ENCODE results near the gene TMEM215.
A peak's percentile ranks its signal among the peaks of the same experiment; 100 is the strongest.
"Not testable (repeated sequence)": the region's sequence is repeated elsewhere in the genome, so short reads cannot be mapped to it uniquely, and the experiment has no call there.

The TMEM215 gene, protein sequence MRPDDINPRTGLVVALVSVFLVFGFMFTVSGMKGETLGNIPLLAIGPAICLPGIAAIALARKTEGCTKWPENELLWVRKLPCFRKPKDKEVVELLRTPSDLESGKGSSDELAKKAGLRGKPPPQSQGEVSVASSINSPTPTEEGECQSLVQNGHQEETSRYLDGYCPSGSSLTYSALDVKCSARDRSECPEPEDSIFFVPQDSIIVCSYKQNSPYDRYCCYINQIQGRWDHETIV

GRCh38 chr9:32783168-32783891 lies at the start of gene TMEM215:
TMEM215 (plus strand) TSS chr9:32783540; CDS start chr9:32784184, 644 bp downstream.
- peak; percentile 4 for DNase-seq (ENCODE audit: insufficient read length, low spot score)

GRCh38 chr9:32735476-32735875 lies 47.9 kb upstream of the TMEM215 start:
- DNase-seq (ENCODE audit: insufficient read length, low spot score) (no peak), FAIRE-seq (no peak)

More at GRCh38 chr9:32783168-32783891, at the start of gene TMEM215:
- FAIRE-seq = no peak

DNA sequence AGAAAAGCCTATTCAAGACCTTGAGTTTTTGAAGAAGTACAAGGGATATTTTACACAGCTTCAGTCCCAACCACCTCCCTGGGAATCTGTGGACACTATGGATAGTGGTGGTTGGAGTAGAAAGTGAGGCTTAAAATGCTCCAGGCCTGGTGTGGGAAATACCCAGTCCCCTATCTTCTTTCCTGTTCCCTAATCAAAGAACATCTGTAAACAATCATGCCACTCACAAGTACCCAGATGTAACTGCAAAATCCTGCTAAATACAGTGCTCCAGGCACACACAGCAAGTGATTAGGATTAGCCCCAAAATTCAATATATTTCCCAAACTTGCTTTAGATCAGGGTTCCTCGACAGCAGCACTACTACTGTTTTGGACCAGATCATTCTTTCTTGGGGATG lies 46.0 kb upstream of the TMEM215 start:
- no peak for DNase-seq (ENCODE audit: insufficient read length, low spot score)
- FAIRE-seq = no peak

DNA sequence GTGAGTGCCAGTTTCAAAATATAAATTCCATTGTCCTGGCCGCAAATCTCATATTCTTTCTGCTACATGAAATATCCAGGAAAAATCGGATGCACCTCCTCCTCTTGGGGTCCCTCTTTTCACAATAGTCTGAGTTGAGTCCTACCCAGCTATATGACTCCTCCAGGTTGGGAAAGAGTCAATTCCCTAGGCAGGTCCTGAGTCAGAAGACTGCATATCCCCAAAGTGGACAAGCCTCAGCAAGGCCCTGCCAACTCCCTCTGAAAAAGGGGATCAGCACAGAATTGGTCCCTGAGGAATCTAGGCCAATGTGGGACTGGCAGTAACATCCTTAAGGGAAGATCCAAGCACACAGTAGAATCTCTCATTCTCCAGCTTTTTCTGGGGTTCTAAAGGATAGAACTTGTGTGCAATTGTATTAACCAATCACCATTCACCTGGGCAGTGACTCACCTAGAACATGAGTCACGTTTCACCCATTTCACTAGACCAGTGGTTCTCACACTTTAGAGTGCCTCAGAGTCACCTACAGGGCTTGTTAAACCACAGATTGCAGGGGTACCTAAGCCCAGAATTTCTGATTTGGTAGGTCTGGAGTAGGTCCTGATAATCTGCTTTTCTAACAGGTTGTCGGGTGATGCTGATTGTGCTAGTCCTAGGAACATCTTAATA lies 44.7 kb upstream of the TMEM215 start:
- DNase-seq (ENCODE audit: insufficient read length, low spot score) (no peak), FAIRE-seq (no peak)

GRCh38 chr9:32741706-32742105 lies 41.6 kb upstream of the TMEM215 start:
- peak; percentile 2 for DNase-seq (ENCODE audit: insufficient read length, low spot score)
- FAIRE-seq = no peak

DNA sequence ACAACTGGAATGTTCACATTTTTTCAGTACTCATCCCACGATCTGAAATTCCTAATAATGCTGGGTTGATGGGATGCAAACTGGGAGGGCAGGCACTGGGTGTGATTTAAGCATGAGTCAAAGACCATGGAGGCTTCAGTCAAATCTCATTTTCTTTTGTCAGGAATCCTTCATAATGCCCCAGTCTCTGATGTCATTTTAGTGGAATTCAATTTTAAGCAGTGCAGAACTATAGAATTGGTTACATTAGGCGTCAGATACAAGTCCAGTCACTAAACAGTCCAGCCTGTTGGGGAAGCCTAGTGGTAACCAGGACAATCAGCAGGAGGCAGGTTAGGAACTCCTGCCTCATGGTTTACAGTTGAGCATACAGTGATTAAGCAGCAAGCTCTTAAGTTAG lies 41.0 kb upstream of the TMEM215 start:
- no peak for FAIRE-seq
- no peak for DNase-seq (ENCODE audit: insufficient read length, low spot score)

- DNase-seq (ENCODE audit: insufficient read length, low spot score) (no peak), FAIRE-seq (no peak)
These were observed 35.3 kb upstream of the TMEM215 start for GRCh38 chr9:32748013-32748412.

DNA sequence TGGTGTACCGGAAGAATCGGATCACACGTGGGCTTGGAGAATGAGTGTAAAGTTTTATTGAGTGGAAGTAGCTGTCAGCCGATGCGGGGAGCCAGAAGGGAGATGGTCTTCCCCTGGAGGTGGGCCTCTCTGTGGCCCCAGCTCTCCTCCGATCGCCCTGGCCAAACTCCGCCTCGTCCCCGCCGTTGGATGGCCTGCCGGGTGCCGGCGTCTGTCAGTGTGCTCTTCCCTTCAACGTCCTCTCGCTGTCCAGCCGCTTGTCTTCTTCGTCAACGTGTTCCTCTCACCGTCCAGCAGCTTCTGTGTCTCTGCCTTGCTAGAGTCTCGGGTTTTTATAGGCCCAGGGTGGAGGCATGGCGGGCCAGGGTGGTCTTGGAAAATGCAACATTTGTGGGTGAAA lies 27.6 kb upstream of the TMEM215 start:
- FAIRE-seq (no peak), DNase-seq (ENCODE audit: insufficient read length, low spot score) (no peak)

DNA sequence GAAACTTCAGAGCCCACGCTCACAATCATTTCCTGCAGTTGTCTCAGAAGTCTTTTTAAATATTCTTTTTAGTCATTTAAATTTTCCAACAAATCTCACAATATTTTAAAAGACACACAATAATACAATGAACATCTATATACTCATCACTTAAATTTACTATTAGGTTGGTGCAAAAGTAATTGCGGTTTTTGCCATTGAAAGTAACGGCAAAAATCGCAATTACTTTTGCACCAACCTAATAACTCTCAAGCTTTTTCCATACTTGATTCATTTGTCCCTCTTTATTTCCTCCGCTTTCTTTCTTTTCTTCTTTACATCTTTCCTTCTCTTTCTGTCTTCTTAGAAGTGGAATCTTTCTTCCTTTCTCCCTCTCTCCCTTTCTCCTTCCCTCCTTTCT lies 19.2 kb upstream of the TMEM215 start:
- no peak for FAIRE-seq
- DNase-seq (ENCODE audit: insufficient read length, low spot score) = no peak

GRCh38 chr9:32775283-32775682 lies 8.1 kb upstream of the TMEM215 start:
- no peak for FAIRE-seq
- DNase-seq (ENCODE audit: insufficient read length, low spot score) = no peak

DNA sequence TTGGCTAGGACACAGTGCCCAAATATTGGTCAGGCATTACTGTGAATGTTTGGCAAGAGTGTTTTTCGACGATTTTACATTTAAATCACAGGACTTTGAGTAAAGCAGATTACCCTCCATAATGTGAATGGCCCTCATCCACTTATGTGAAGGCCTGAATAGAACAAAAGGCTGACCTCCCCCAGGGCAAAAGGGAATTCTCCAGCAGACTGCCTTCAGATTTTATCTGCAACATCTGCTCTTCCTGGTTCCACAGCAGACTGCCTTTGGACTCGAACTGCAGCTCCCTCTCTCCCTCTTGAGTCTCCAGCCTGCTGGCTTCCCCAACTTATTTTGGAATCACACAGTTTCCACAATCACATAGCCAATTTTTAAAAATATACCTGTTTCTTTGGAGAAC lies 7.1 kb upstream of the TMEM215 start:
- no peak for DNase-seq (ENCODE audit: insufficient read length, low spot score)
- no peak for FAIRE-seq

GRCh38 chr9:32782476-32783167 lies 718 bp upstream of the TMEM215 start:
- FAIRE-seq = no peak
- no peak for DNase-seq (ENCODE audit: insufficient read length, low spot score)

- DNase-seq (ENCODE audit: insufficient read length, low spot score) (no peak), FAIRE-seq (no peak)
These were observed 4.5 kb downstream of the TMEM215 start for GRCh38 chr9:32787816-32788215.

DNA sequence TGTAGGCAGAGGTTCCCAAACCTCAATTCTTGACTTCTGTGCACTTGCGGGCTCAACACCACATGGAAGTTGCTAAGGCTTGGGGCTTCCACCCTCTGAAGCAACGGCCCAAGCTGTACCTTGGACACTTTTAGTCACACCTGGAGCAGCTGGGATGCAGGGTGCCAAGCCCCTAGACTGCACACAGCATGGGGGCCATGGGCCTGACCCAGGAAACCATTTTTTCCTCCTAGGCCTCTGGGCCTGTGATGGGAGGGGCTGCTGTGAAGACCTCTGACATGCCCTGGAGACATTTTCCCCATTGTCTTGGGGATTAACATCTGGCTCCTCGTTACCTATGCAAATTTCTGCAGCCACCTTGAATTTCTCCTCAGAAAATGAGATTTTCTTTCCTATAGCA lies 12.7 kb downstream of the TMEM215 start:
- not testable (repeated sequence) for FAIRE-seq; DNase-seq (ENCODE audit: insufficient read length, low spot score)

DNA sequence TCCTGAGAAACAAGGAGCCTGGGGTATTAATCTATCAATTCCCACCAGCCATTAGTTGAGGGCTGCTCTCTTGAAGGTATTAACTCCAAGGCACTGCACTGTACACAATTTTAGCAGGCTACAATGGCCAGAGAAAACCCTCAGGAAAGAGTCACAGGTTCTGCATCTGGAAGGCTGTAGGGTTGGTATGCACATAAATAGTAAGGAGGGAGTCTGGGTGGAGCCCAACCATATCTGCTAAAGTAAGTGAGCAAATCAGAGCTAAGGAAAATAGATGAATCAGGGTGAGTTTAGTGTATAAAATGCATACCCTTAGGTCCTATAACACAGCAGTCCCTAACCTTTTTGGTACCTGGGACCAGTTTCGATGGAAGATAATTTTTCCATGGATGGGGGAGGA lies 18.2 kb downstream of the TMEM215 start:
- DNase-seq (ENCODE audit: insufficient read length, low spot score) (no peak), FAIRE-seq (no peak)

- FAIRE-seq (no peak), DNase-seq (ENCODE audit: insufficient read length, low spot score) (no peak)
These were observed 23.9 kb downstream of the TMEM215 start for GRCh38 chr9:32807217-32807616.

DNA sequence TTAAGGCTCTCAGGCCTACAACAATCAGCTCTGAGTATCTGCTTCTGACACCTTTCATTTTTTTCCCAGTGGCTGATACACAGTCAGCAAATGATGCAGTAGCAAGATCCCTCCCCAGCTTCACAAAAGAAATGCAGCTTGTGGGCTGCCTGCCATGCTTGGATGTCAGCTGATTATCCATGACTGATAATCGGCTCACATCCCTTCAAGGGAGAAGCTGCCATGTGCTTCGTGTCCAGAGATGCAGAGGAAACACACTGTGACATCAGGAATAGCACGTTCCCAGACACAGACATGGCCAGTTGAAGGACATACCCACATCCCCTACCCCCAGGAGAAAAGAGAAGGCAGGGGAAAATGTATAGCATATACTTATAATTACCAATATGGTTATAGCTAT lies 27.9 kb downstream of the TMEM215 start:
- no peak for FAIRE-seq
- DNase-seq (ENCODE audit: insufficient read length, low spot score) = no peak

- no peak for DNase-seq (ENCODE audit: insufficient read length, low spot score)
- no peak for FAIRE-seq
These were observed 37.0 kb downstream of the TMEM215 start for GRCh38 chr9:32820322-32820721.

GRCh38 chr9:32823101-32823500 lies 39.8 kb downstream of the TMEM215 start:
- no peak for FAIRE-seq
- no peak for DNase-seq (ENCODE audit: insufficient read length, low spot score)

DNA sequence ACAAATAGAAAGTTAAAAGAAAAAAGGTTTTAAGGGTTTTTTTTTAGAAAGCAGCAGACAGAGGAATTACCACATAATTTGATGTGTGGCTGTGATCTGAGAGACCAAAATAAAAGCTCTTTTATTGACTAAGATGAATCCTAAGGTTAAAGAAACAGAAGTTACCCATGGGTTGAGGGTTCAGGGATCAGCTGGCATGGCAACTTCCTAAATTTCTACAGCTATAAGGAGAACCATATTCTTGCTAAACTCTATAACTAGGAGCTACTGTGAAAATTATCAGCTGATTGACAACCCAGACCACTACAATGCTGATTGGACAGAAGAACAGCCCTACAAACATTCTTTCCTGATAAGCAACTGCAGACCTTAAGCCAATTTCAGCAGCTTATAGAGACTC lies 40.2 kb downstream of the TMEM215 start:
- DNase-seq (ENCODE audit: insufficient read length, low spot score) = no peak
- FAIRE-seq = no peak

DNA sequence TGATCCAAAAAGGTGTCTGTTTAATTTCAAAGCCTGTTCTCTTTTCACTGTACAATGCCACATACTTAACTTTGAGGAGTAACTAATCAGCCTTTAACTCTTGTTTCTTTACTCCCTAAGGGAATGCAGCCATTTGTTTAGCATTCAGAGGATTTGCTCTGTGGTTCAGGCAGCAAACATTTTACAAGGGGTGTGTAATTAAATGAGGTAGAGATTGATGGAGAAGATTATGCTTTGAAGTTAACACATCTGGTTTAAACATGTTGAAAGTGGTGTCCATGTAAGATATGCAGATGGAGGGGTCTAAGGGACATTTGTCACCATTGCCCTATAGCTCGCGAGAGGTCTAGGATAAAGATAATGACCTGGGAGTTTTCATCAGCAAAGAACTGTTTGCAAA lies 41.9 kb downstream of the TMEM215 start:
- FAIRE-seq (no peak), DNase-seq (ENCODE audit: insufficient read length, low spot score) (no peak)

Data from HTR-8/SVneo (cell line).